ENCODE data around the gene APOL2.

- TF ChIP-seq CTCF (conservative IDR thresholded peaks at IDR 0.05 in 1 of 2, IDR thresholded peaks at IDR 0.05 in 1 of 2; ENCODE audit: extremely low read depth in 1 of 2, insufficient read depth in 1 of 2, low read depth in 1 of 2, low read length in 2 of 2) (no peak), EZH2 (IDR thresholded peaks at IDR 0.05; ENCODE audit: borderline replicate concordance, low read length) (no peak)
These were observed 31.1 kb downstream of the APOL2 start for GRCh38 chr22:36208162-36208765.

All from mammary epithelial cell (primary cell).